ENCODE results near the gene C2CD3.

GRCh38 chr11:73982990-73983740 lies 187.6 kb downstream of the C2CD3 start:
- no peak for TF ChIP-seq REST (IDR thresholded peaks at IDR 0.05; ENCODE audit: insufficient read depth in 1 of 2, low read depth in 2 of 2, low read length in 2 of 2)
- TF ChIP-seq SIN3A (IDR thresholded peaks at IDR 0.05; ENCODE audit: borderline replicate concordance, insufficient read depth, low read length), result no peak
- no peak for TF ChIP-seq POLR2AphosphoS5 (IDR thresholded peaks at IDR 0.05; ENCODE audit: low read depth, low read length)
- no peak for TF ChIP-seq TAF1 (IDR thresholded peaks at IDR 0.05; ENCODE audit: borderline replicate concordance, insufficient read depth, low read length)
